Measurements from ENCODE around the gene SELENOS.
A peak's percentile ranks its signal among the peaks of the same experiment; 100 is the strongest.

SELENOS gene

DNA sequence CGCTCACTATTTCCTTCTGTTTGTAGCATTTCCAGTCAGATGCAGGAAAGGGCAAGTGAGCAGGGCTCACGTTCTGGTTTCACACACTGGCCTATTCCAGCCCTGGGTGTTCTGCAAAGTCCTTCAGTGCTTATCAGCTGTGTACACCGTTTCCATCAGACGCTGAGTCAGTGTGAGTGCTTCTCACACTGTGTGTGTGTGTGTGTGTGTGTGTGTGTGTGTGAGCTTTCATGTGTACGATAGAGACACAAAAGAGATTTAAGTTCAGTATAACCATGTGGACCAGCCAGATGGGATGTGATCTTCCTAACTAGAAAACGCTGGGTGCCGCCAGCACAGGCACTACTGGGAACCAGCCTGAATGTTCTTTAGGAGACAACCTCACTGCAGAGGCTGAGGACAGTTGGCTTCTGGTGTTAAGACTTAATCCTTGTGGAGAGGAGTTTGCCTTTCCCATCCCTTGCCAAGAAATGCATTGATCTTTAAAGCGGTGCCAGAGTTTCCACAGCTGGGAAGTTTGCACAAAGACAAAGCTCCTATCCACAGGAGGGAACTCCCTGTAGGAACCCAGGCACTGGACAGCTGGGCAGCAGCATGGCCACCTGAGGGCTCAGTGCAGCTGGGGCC, 21.6 kb downstream of the SELENOS start:
- Histone ChIP-seq H3K27ac (ENCODE audit: low read length) (no peak overlapping the region), H3K36me3 (ENCODE audit: control insufficient read depth in 2 of 2, insufficient read depth in 2 of 2, low read length in 2 of 2) (no peaks in the 10 kb centered on the region), H3K9me3 (ENCODE audit: control insufficient read depth in 2 of 2, low read length in 2 of 2) (no peaks in the 10 kb centered on the region), H3K4me3 (ENCODE audit: low read length in 2 of 2) (no peak overlapping the region), H3K9ac (ENCODE audit: low read length in 2 of 2) (no peak overlapping the region), H3K27me3 (ENCODE audit: control insufficient read depth in 1 of 2, insufficient read depth in 2 of 2, low read length in 2 of 2) (no peaks in the 10 kb centered on the region), H3K4me1 (ENCODE audit: control insufficient read depth, insufficient read depth, low read length) (peaks cover 7% of the 10 kb centered on the region)

DNA sequence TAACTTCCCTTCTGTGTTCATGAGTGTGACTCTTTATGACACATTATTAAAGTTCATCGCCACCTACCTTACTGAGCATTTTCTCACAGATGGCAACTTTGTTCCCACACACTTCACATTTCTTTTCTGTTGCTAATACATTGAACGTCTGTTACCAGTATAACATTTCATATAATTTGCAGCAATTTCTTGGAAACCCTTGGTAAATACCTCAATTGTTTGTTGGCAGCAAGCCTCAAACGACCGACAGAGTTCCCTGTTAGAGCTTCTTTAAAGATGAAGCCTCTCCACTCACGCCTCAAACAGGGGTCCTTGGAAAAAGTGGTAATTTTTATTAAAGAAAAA, 22.3 kb downstream of the SELENOS start:
- H3K36me3 ChIP-seq (ENCODE audit: control insufficient read depth in 2 of 2, insufficient read depth in 2 of 2, low read length in 2 of 2): no peaks in the 10 kb centered on the region
- peaks cover 14% of the 10 kb centered on the region for H3K4me1 ChIP-seq (ENCODE audit: control insufficient read depth, insufficient read depth, low read length)
- no peaks in the 10 kb centered on the region for H3K9me3 ChIP-seq (ENCODE audit: control insufficient read depth in 2 of 2, low read length in 2 of 2)
- no peak overlapping the region for H3K9ac ChIP-seq (ENCODE audit: low read length in 2 of 2)
- no peak overlapping the region for H3K4me3 ChIP-seq (ENCODE audit: low read length in 2 of 2)
- no peaks in the 10 kb centered on the region for H3K27me3 ChIP-seq (ENCODE audit: control insufficient read depth in 1 of 2, insufficient read depth in 2 of 2, low read length in 2 of 2)
- no peak overlapping the region for H3K27ac ChIP-seq (ENCODE audit: low read length)

- Histone ChIP-seq H3K36me3 (ENCODE audit: control insufficient read depth in 2 of 2, insufficient read depth in 2 of 2, low read length in 2 of 2) (no peaks in the 10 kb centered on the region), H3K27ac (ENCODE audit: low read length) (no peak overlapping the region), H3K4me3 (ENCODE audit: low read length in 2 of 2) (no peak overlapping the region), H3K4me1 (ENCODE audit: control insufficient read depth, insufficient read depth, low read length) (peaks cover 19% of the 10 kb centered on the region), H3K9ac (ENCODE audit: low read length in 2 of 2) (no peak overlapping the region), H3K27me3 (ENCODE audit: control insufficient read depth in 1 of 2, insufficient read depth in 2 of 2, low read length in 2 of 2) (no peaks in the 10 kb centered on the region), H3K9me3 (ENCODE audit: control insufficient read depth in 2 of 2, low read length in 2 of 2) (no peaks in the 10 kb centered on the region)
These were observed 22.9 kb downstream of the SELENOS start for GRCh38 chr15:101254157-101255050.

DNA sequence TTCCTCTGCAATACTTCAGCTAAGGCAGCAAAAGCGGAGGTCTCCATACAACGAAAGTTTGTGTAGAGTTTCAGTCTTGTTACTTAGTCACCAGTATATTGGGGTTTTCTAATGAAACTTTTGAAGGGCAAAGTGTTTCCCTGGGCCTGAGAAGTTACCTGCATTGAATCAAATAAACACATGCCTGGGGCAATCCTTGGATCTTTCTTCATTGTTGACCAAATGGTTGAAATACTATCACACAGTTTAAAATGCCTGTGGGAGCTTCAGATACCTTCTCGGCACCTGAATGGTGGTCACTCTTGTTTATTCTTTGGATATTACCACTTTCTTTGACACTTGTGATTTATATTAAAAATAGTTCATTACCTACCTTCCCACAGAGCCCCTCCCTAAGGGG, 24.4 kb downstream of the SELENOS start:
- H3K36me3 ChIP-seq (ENCODE audit: control insufficient read depth in 2 of 2, insufficient read depth in 2 of 2, low read length in 2 of 2): no peaks in the 10 kb centered on the region
- peaks cover 21% of the 10 kb centered on the region for H3K4me1 ChIP-seq (ENCODE audit: control insufficient read depth, insufficient read depth, low read length)
- peak overlapping the region; percentile 38 to 78 for H3K4me3 ChIP-seq (ENCODE audit: low read length in 2 of 2)
- peak overlapping the region; percentile 54 to 84 for H3K9ac ChIP-seq (ENCODE audit: low read length in 2 of 2)
- no peaks in the 10 kb centered on the region for H3K27me3 ChIP-seq (ENCODE audit: control insufficient read depth in 1 of 2, insufficient read depth in 2 of 2, low read length in 2 of 2)
- H3K27ac ChIP-seq (ENCODE audit: low read length): peak overlapping the region; percentile 64
- H3K9me3 ChIP-seq (ENCODE audit: control insufficient read depth in 2 of 2, low read length in 2 of 2): no peaks in the 10 kb centered on the region

DNA sequence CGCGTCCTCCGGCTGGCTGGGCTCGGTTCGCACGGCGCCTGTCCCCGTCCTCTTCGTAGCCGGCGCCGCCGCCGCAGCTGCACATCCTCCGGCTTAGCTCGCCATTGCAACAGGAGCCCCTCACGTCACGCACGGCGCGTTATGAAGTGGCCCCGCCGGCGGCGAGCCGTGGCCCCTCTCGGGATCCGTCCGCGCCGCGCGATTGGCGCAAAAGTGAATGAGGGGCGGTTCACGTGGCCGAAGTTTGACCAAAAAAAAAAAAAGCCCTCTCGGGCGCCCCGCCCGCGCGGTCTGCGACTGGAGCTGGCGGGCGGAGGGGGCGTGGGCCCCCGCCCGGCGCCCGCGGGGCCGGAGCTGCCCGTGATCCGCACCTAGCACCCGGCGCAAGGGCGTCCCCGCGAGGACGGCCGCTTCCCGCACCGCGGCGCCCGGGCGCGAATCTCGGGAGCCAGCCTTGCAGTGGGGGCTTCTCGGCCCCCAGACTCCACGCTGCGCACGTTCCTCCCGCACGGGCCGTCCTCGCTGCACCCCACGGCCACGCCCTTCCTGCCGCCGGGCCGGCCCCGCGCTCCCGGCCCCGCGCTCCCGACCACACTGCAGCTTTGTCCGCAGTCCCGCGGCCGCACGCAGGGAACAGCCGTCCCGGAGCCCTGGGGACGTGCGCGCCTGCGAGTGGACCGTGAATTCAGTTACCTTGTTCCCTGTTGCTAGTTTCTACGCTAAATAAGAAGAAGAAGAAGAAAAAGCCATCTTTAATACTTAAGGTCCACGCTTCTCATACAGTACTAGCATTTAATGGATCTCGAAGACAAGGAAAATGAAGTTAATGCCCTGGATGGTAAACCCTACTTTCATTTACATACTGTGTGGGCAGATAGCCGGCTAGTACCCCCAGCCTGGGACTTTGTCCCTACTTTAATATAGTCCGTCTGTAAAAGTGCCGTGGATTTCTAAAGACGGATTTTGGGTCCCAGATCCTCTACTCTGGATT, 25.2 kb downstream of the SELENOS start, which contains the start of gene CHSY1:
Gene CHSY1 (minus strand): TSS at position 219 of the 991 bp plus-strand sequence. CDS start 592 bp downstream, outside the sequence.
- Histone ChIP-seq H3K36me3 (ENCODE audit: control insufficient read depth in 2 of 2, insufficient read depth in 2 of 2, low read length in 2 of 2) (no peaks in the 10 kb centered on the region), H3K4me1 (ENCODE audit: control insufficient read depth, insufficient read depth, low read length) (peaks cover 26% of the 10 kb centered on the region), H3K27me3 (ENCODE audit: control insufficient read depth in 1 of 2, insufficient read depth in 2 of 2, low read length in 2 of 2) (no peaks in the 10 kb centered on the region), H3K27ac (ENCODE audit: low read length) (peak within 1 kb of the TSS; percentile 64), H3K4me3 (ENCODE audit: low read length in 2 of 2) (peak within 1 kb of the TSS; percentile 83 to 85), H3K9me3 (ENCODE audit: control insufficient read depth in 2 of 2, low read length in 2 of 2) (no peaks in the 10 kb centered on the region), H3K9ac (ENCODE audit: low read length in 2 of 2) (peak within 1 kb of the TSS; percentile 74 to 84)

DNA sequence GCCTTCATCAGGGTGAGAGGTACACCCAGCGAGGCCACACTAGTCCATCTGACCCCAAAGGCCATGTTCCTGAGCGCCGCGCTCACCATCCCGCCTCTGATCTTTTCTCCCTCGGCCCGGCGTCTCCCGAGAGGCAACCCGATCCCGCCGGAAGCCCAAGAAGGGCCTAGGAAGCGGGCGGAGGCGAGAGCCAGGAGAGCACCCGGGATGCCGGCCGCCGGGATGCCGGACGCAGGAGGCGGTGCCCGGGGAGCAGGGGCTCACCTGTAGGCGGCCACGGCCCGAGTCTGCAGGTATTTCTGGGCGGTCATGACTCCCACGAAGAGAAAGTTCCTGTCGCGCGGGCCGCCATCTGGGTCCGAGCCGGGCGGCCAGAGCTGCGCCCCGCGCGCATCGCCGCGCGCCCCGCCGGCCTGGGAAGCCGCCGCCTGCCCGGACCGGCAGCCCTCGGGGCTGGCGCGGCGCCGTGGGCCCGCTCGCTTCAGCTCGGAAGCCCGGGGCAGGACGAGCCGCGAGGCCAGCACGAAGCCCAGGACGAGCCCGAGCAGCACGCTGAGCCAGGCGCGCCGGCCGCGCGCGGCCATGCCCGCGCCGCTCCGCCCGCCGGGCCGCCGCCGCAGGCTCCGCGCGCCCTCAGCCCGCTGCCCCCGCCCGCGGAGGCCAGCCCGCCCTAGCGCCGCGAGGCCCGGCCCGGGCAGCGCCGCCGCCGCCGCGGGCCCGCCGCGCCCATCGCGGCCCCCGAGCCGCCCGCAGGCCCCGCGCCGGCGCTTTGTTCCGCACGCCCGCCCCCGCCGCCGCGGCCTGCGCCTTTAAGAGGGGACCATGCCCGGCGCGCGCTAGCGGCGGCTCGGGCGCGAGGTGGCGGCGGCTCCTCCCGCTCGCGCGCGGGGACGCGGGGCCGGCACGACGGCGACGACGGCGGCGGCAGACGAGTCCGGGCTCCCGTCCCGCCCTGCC, 26.1 kb downstream of the SELENOS start:
- no peaks in the 10 kb centered on the region for H3K27me3 ChIP-seq (ENCODE audit: control insufficient read depth in 1 of 2, insufficient read depth in 2 of 2, low read length in 2 of 2)
- no peaks in the 10 kb centered on the region for H3K9me3 ChIP-seq (ENCODE audit: control insufficient read depth in 2 of 2, low read length in 2 of 2)
- H3K27ac ChIP-seq (ENCODE audit: low read length): peak overlapping the region; percentile 37
- H3K9ac ChIP-seq (ENCODE audit: low read length in 2 of 2): peak overlapping the region; percentile 74 to 78
- H3K36me3 ChIP-seq (ENCODE audit: control insufficient read depth in 2 of 2, insufficient read depth in 2 of 2, low read length in 2 of 2): no peaks in the 10 kb centered on the region
- H3K4me3 ChIP-seq (ENCODE audit: low read length in 2 of 2): peak overlapping the region; percentile 83 to 85
- peaks cover 26% of the 10 kb centered on the region for H3K4me1 ChIP-seq (ENCODE audit: control insufficient read depth, insufficient read depth, low read length)

DNA sequence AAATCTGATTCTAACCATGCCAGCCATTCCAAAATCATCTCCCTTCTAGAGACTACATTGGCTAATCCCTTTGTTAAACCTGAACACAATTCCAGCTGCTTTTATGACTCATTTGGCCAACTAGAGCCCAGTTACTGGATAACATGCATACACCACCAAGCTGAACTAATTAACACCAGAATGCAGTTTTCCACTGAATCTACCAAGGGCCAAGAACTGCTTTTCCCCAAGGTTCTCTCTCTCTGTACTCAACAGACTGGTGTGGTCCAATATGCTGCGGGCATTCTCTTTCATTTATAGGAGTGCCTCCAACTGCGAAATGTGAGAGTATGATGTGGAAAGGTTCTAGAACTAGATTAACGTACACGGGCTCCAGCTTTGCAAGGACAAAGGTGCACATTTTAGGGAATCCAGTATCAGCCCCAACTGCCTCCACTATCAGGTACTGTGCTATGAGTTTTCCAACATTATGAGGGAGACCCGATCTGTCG, 26.9 kb downstream of the SELENOS start:
- Histone ChIP-seq H3K9ac (ENCODE audit: low read length in 2 of 2) (peak overlapping the region; percentile 74 to 78), H3K4me3 (ENCODE audit: low read length in 2 of 2) (peak overlapping the region; percentile 83 to 85), H3K4me1 (ENCODE audit: control insufficient read depth, insufficient read depth, low read length) (peaks cover 21% of the 10 kb centered on the region), H3K27ac (ENCODE audit: low read length) (peak overlapping the region; percentile 37), H3K27me3 (ENCODE audit: control insufficient read depth in 1 of 2, insufficient read depth in 2 of 2, low read length in 2 of 2) (no peaks in the 10 kb centered on the region), H3K9me3 (ENCODE audit: control insufficient read depth in 2 of 2, low read length in 2 of 2) (no peaks in the 10 kb centered on the region), H3K36me3 (ENCODE audit: control insufficient read depth in 2 of 2, insufficient read depth in 2 of 2, low read length in 2 of 2) (no peaks in the 10 kb centered on the region)

- Histone ChIP-seq H3K9me3 (ENCODE audit: control insufficient read depth in 2 of 2, low read length in 2 of 2) (no peaks in the 10 kb centered on the region), H3K4me3 (ENCODE audit: low read length in 2 of 2) (no peak overlapping the region), H3K27me3 (ENCODE audit: control insufficient read depth in 1 of 2, insufficient read depth in 2 of 2, low read length in 2 of 2) (no peaks in the 10 kb centered on the region), H3K36me3 (ENCODE audit: control insufficient read depth in 2 of 2, insufficient read depth in 2 of 2, low read length in 2 of 2) (peaks cover 0 to 2% of the 10 kb centered on the region in 2 donors), H3K9ac (ENCODE audit: low read length in 2 of 2) (no peak overlapping the region), H3K27ac (ENCODE audit: low read length) (no peak overlapping the region), H3K4me1 (ENCODE audit: control insufficient read depth, insufficient read depth, low read length) (peaks cover 28% of the 10 kb centered on the region)
These were observed 29.0 kb downstream of the SELENOS start for GRCh38 chr15:101248274-101248673.

DNA sequence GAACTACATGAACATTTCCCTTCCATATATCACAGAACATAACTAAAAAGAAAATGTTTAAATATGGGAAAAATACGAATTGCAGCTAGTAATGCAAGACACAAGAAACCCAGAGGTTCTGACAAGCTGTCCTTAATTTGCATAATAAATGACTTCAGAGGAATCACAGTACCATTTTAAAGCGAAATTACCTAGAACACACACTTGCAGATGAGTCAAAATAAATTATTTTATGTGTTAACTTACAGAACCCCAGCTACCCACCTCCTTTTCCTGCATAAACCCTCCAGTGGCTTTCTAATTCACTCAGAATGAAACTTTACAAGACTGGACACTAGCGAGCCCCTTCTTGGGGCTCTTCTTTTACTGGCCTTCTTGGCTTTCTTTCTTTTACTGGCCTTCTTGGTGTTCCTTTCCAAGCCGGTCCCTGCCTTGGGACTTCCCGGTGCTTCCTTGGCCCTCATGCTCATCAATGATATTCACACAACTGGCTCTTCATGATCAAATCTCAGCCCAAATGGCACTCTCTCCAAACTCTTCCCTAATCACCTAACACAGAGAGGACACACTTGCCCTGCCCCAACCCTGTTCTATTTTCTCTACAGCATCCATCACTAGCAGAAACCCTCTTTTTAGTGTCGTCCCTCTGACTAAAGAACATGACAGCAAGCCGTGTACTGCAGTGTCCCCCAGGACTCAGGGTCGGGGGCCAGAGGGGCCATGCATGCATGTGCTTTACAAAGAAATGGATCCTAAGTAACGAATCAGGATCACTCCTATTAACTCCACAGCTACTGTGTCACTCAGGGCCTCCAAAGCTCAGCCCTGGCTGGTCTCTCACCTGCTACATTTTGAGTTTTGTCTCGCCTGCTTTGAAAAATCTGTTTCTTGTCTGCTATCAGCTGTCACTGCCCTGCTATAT, 30.2 kb downstream of the SELENOS start:
- H3K4me1 ChIP-seq (ENCODE audit: control insufficient read depth, insufficient read depth, low read length): peaks cover 31% of the 10 kb centered on the region
- H3K27me3 ChIP-seq (ENCODE audit: control insufficient read depth in 1 of 2, insufficient read depth in 2 of 2, low read length in 2 of 2): no peaks in the 10 kb centered on the region
- no peak overlapping the region for H3K4me3 ChIP-seq (ENCODE audit: low read length in 2 of 2)
- H3K36me3 ChIP-seq (ENCODE audit: control insufficient read depth in 2 of 2, insufficient read depth in 2 of 2, low read length in 2 of 2): peaks cover 0 to 2% of the 10 kb centered on the region in 2 donors
- H3K27ac ChIP-seq (ENCODE audit: low read length): no peak overlapping the region
- H3K9me3 ChIP-seq (ENCODE audit: control insufficient read depth in 2 of 2, low read length in 2 of 2): no peaks in the 10 kb centered on the region
- no peak overlapping the region for H3K9ac ChIP-seq (ENCODE audit: low read length in 2 of 2)
